WTC11 (cell line): ENCODE results near the gene MST1R. TPM values are rescaled to one million over a fixed set of nuclear protein-coding genes. Genes with fewer than 3 reads are reported as not detected.

Experiments used
- ATAC-seq: fragments of 200-7000 bp; cut with Tn5 transposase; 2 replicates; pipeline ENCODE4 v1.10.0; 2021; ENCODE audit warnings: mild to moderate bottlenecking, moderate library complexity
- CTCF ChIA-PET: fragments of 300-600 bp; sonication (Branson Sonifier 250); formaldehyde crosslinking; loops from one replicate; lab custom pipeline; 2021; ENCODE audit warnings: antibody characterized with exemption; lab: Charles Lee
- POLR2A ChIA-PET: fragments of 350-600 bp; sonication (Branson Sonifier 250); formaldehyde crosslinking; loops from one replicate; lab custom pipeline; 2021; ENCODE audit warnings: antibody characterized with exemption; lab: Charles Lee
- DNase-seq: peaks from one replicate; pipeline ENCODE4 v3.0.0; 2021; ENCODE audit warnings: low spot score
- H3K27ac Mint-ChIP-seq: 2 replicates; pipeline ENCODE4 v1.8.0; 2021; ENCODE audit warnings: mixed read lengths
- H3K27me3 Mint-ChIP-seq: 2 replicates; pipeline ENCODE4 v1.8.0; 2021; ENCODE audit warnings: low read depth, mild to moderate bottlenecking, moderate library complexity, mixed read lengths
- H3K36me3 Mint-ChIP-seq: 2 replicates; pipeline ENCODE4 v1.8.0; 2021; ENCODE audit warnings: mixed read lengths
- H3K4me1 Mint-ChIP-seq: 2 replicates; pipeline ENCODE4 v1.8.0; 2022; ENCODE audit warnings: mixed read lengths
- H3K4me3 Mint-ChIP-seq: 2 replicates; pipeline ENCODE4 v1.8.0; 2021; ENCODE audit warnings: mild to moderate bottlenecking, moderate library complexity, mixed read lengths
- H3K9me3 Mint-ChIP-seq: 2 replicates; pipeline ENCODE4 v1.8.0; 2021; ENCODE audit warnings: mixed read lengths
- CREB1 ChIP-seq: sonication (generic); formaldehyde crosslinking; IDR thresholded peaks from 2 replicates; pipeline ENCODE4 v1.8.0; 2023; ENCODE audit warnings: mild to moderate bottlenecking, missing genetic modification reagents
- ELF4 ChIP-seq: sonication (generic); formaldehyde crosslinking; IDR thresholded peaks from 2 replicates; pipeline ENCODE4 v1.8.1; 2022; ENCODE audit warnings: low read depth, mild to moderate bottlenecking, moderate library complexity, missing genetic modification reagents
- ETV6 ChIP-seq: sonication (generic); formaldehyde crosslinking; IDR thresholded peaks from 2 replicates; pipeline ENCODE4 v1.8.1; 2022; ENCODE audit warnings: mild to moderate bottlenecking, missing genetic modification reagents
- GRHL2 ChIP-seq: fragments of 250-450 bp; sonication (Bioruptor Pico); IDR thresholded peaks from 2 replicates; pipeline ENCODE4 v1.8.0; 2022; ENCODE audit warnings: mild to moderate bottlenecking, moderate library complexity; ENCODE audit not compliant: insufficient replicate concordance, severe bottlenecking
- GTF2I ChIP-seq: fragments of 250-450 bp; sonication (Bioruptor Pico); conservative IDR thresholded peaks from 2 replicates; pipeline ENCODE4 v1.4.0; 2021; ENCODE audit warnings: mild to moderate bottlenecking
- JAZF1 ChIP-seq: fragments of 250-450 bp; sonication (Bioruptor Pico); IDR thresholded peaks from 2 replicates; pipeline ENCODE4 v1.9.0; 2021; ENCODE audit warnings: moderate library complexity, mild to moderate bottlenecking, inconsistent platforms
- TP53 ChIP-seq: sonication (generic); formaldehyde crosslinking; IDR thresholded peaks from 2 replicates; pipeline ENCODE4 v1.8.1; 2023; ENCODE audit warnings: mild to moderate bottlenecking, missing genetic modification reagents
- total RNA-seq: library from RNA; stranded (reverse); gene quantifications from 3 replicates; pipeline ENCODE4 v1.2.3, GENCODE V29; 2021
- TF ChIP-seq, protein P1 (sequence below): sonication (generic); formaldehyde crosslinking; IDR thresholded peaks from 2 replicates; pipeline ENCODE4 v1.8.1; 2023; ENCODE audit warnings: mild to moderate bottlenecking, missing genetic modification reagents, moderate library complexity
- TF ChIP-seq, protein P2 (sequence below): sonication (generic); formaldehyde crosslinking; IDR thresholded peaks from 2 replicates; pipeline ENCODE4 v1.8.0; 2023; ENCODE audit warnings: mild to moderate bottlenecking, missing genetic modification reagents
- TF ChIP-seq, protein P3 (sequence below): sonication (generic); formaldehyde crosslinking; IDR thresholded peaks from 2 replicates; pipeline ENCODE4 v1.8.1; 2023; ENCODE audit warnings: mild to moderate bottlenecking, missing genetic modification reagents
- TF ChIP-seq, protein P4 (sequence below): fragments of 250-450 bp; sonication (Bioruptor Pico); conservative IDR thresholded peaks from 2 replicates; pipeline ENCODE4 v1.9.0; 2021; ENCODE audit warnings: mild to moderate bottlenecking
- TF ChIP-seq, protein P5 (sequence below): sonication (generic); formaldehyde crosslinking; IDR thresholded peaks from 2 replicates; pipeline ENCODE4 v1.8.1; 2022; ENCODE audit warnings: low read depth, missing genetic modification reagents, borderline replicate concordance
- TF ChIP-seq, protein P6 (sequence below): fragments of 200-600 bp; IDR thresholded peaks from 2 replicates; pipeline ENCODE4 v1.8.0; 2022; ENCODE audit warnings: antibody characterized with exemption
- TF ChIP-seq, protein P7 (sequence below): sonication (generic); formaldehyde crosslinking; IDR thresholded peaks from 2 replicates; pipeline ENCODE4 v1.8.0; 2022; ENCODE audit warnings: mild to moderate bottlenecking, missing genetic modification reagents

The MST1R gene
- total RNA-seq, 1 experiment from 2014 or later: 6.2 TPM

DNA sequence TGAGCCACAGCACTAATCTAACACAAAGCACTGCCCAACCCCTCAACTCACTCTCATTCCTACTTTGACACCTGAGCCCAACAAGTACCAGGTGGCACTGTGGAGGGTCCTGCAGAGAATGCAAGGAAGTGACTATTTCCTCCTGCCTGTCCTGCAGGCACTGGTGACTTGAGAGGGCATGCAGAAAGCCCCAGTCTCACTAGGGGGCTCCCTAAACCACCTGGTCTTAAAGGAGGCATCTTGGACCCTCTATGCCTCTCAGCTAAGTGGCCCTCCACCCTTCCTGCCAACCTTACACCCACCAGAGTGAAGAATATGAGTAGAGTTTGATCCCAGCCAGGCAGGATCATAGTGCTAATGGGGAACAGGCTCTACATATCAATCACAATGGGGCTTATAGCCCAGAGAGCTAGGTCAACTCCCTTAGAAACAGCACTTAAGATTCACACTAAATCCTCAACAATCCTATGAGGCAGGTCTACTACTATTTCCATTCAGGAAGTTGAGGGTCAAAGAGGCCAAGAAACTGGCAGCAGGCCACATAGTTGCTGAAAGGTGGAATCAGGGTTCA is 62.5 kb downstream of the MST1R start (continued):
- TF ChIP-seq CREB1 (CRISPR knock-in tag): no peak
- no peak for TF ChIP-seq ELF4 (CRISPR knock-in tag)
- TF ChIP-seq, protein P1, sequence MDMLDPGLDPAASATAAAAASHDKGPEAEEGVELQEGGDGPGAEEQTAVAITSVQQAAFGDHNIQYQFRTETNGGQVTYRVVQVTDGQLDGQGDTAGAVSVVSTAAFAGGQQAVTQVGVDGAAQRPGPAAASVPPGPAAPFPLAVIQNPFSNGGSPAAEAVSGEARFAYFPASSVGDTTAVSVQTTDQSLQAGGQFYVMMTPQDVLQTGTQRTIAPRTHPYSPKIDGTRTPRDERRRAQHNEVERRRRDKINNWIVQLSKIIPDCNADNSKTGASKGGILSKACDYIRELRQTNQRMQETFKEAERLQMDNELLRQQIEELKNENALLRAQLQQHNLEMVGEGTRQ (CRISPR knock-in tag): no peak
- no peak for TF ChIP-seq GTF2I (CRISPR knock-in tag)

DNA sequence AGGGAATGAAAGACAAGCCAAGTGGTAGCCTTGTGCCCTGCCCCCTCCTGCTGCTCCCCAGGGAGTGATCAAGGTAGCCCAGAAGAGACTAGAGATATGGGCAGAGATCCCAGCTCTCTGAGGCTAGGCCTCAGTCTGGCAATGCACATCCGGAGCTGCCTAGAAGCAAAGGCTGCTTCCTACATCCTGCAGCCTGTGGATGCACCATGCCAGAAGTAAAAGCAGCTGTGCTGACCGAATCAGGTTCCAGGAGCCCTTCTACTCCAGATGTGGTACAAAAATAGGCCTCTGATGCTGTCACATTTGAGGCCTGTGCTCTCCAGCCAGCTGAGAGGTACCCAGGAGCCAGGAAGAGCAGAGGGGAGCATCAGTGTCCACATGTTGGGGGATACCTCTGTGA is 63.3 kb downstream of the MST1R start:
- TF ChIP-seq ETV6 (CRISPR knock-in tag) (no peak), GRHL2 (no peak), TP53 (no peak), JAZF1 (CRISPR knock-in tag) (no peak)
- TF ChIP-seq, protein P2, sequence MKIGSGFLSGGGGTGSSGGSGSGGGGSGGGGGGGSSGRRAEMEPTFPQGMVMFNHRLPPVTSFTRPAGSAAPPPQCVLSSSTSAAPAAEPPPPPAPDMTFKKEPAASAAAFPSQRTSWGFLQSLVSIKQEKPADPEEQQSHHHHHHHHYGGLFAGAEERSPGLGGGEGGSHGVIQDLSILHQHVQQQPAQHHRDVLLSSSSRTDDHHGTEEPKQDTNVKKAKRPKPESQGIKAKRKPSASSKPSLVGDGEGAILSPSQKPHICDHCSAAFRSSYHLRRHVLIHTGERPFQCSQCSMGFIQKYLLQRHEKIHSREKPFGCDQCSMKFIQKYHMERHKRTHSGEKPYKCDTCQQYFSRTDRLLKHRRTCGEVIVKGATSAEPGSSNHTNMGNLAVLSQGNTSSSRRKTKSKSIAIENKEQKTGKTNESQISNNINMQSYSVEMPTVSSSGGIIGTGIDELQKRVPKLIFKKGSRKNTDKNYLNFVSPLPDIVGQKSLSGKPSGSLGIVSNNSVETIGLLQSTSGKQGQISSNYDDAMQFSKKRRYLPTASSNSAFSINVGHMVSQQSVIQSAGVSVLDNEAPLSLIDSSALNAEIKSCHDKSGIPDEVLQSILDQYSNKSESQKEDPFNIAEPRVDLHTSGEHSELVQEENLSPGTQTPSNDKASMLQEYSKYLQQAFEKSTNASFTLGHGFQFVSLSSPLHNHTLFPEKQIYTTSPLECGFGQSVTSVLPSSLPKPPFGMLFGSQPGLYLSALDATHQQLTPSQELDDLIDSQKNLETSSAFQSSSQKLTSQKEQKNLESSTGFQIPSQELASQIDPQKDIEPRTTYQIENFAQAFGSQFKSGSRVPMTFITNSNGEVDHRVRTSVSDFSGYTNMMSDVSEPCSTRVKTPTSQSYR: no peak
- TF ChIP-seq, protein P3, sequence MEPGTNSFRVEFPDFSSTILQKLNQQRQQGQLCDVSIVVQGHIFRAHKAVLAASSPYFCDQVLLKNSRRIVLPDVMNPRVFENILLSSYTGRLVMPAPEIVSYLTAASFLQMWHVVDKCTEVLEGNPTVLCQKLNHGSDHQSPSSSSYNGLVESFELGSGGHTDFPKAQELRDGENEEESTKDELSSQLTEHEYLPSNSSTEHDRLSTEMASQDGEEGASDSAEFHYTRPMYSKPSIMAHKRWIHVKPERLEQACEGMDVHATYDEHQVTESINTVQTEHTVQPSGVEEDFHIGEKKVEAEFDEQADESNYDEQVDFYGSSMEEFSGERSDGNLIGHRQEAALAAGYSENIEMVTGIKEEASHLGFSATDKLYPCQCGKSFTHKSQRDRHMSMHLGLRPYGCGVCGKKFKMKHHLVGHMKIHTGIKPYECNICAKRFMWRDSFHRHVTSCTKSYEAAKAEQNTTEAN (CRISPR knock-in tag): no peak
- TF ChIP-seq, protein P4, sequence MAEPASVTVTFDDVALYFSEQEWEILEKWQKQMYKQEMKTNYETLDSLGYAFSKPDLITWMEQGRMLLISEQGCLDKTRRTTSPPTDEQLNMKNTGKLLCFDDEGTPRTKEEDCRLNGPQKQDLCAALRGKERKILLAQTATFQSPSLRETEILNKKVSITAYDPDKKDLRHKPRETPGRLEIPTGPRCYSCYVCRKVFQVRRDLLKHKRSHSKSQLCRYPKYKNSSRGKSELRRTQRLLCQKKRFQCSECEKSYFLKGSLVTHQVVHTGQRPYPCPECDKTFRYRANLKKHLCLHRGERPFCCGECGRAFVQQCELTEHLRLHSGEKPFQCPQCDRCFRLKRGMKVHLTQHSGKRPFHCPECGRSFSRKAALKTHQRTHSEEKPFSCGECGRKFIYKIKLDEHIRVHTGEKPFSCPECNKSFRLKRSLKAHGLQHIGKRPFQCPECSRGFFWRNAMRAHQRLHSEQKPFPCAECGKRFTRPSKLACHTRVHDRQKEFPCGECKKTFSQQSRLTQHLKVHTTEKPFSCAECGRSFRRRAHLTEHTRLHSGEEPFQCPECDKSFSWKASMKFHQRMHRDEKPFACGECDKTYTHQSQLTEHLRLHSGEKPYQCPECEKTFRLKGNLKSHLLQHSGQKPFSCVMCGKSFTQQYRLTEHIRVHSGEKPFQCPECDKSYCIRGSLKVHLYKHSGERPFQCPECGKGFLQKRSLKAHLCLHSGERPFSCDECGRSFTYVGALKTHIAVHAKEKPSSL (CRISPR knock-in tag): no peak
- TF ChIP-seq, protein P5, sequence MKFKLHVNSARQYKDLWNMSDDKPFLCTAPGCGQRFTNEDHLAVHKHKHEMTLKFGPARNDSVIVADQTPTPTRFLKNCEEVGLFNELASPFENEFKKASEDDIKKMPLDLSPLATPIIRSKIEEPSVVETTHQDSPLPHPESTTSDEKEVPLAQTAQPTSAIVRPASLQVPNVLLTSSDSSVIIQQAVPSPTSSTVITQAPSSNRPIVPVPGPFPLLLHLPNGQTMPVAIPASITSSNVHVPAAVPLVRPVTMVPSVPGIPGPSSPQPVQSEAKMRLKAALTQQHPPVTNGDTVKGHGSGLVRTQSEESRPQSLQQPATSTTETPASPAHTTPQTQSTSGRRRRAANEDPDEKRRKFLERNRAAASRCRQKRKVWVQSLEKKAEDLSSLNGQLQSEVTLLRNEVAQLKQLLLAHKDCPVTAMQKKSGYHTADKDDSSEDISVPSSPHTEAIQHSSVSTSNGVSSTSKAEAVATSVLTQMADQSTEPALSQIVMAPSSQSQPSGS (CRISPR knock-in tag): no peak
- POLR2A ChIA-PET: no interaction called here
- Mint-ChIP-seq H3K4me3 (no peak overlapping the region), H3K9me3 (no peaks in the 10 kb centered on the region), H3K27me3 (no peaks in the 10 kb centered on the region), H3K27ac (peak overlapping the region; percentile 8; the same call in 1 of the 2 replicates), H3K4me1 (peaks cover 17% of the 10 kb centered on the region), H3K36me3 (peaks cover 42% of the 10 kb centered on the region)
- ATAC-seq (no peak), DNase-seq (no peak)
- CTCF ChIA-PET: interaction anchor here (0.9 to 7.3 kb wide), 10 partner anchors 9 to 139 kb away, joined by 3 to 207 read pairs (median 6); partner anchors contain the start of genes AMIGO3, CAMKV, INKA1 and MST1R

DNA sequence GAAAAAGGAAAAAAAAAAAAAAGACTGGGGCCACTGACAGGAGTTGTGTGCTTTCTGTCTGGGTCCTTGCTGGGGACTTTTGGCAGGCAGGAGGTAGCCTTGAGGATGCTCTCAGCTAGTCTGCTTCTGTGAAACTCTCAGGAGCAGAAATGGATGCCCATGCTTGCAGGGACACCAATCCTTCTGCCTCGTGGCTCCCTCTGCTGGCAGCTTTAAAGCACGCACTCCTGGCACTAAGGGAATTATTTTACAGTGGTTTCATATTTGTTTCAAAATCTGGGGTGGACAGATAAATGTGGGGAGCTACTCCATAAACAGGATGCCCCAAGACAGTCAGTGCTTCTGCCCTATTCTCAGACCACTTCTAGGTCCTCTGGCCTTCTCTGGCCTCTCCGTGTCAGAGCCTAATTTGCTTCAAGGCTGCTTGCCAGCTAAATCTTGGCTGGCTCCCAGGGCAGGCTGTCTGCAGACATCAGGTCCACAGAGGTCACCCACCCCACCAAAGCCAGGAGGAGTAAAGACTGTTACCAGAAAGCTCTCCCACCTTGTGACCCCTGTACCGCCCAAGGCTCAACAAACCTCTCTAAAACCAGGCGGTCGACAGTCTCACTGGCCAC is 64.4 kb downstream of the MST1R start:
- Mint-ChIP-seq H3K9me3 (0 out of 2 replicates have a peak, but pooled peaks cover 3% of the 10 kb centered on the region), H3K4me1 (peaks cover 17% of the 10 kb centered on the region), H3K27ac (no peak overlapping the region), H3K4me3 (no peak overlapping the region), H3K36me3 (peaks cover 42% of the 10 kb centered on the region), H3K27me3 (no peaks in the 10 kb centered on the region)
- POLR2A ChIA-PET: interaction anchor here (0.7 to 1.1 kb wide), 3 partner anchors 32 to 37 kb away, joined by 3 to 11 read pairs (median 4); partner anchors contain the start of gene INKA1
- ATAC-seq: peak; percentile 54
- CTCF ChIA-PET: interaction anchor here (0.6 to 7.3 kb wide), 48 partner anchors 9 to 378 kb away, joined by 3 to 207 read pairs (median 5); partner anchors contain the start of genes AMIGO3, GMPPB, INKA1 and IP6K1
- peak; percentile 78 for DNase-seq
- TF ChIP-seq, protein P6, sequence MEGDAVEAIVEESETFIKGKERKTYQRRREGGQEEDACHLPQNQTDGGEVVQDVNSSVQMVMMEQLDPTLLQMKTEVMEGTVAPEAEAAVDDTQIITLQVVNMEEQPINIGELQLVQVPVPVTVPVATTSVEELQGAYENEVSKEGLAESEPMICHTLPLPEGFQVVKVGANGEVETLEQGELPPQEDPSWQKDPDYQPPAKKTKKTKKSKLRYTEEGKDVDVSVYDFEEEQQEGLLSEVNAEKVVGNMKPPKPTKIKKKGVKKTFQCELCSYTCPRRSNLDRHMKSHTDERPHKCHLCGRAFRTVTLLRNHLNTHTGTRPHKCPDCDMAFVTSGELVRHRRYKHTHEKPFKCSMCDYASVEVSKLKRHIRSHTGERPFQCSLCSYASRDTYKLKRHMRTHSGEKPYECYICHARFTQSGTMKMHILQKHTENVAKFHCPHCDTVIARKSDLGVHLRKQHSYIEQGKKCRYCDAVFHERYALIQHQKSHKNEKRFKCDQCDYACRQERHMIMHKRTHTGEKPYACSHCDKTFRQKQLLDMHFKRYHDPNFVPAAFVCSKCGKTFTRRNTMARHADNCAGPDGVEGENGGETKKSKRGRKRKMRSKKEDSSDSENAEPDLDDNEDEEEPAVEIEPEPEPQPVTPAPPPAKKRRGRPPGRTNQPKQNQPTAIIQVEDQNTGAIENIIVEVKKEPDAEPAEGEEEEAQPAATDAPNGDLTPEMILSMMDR: peak; percentile 65
- TF ChIP-seq, protein P7, sequence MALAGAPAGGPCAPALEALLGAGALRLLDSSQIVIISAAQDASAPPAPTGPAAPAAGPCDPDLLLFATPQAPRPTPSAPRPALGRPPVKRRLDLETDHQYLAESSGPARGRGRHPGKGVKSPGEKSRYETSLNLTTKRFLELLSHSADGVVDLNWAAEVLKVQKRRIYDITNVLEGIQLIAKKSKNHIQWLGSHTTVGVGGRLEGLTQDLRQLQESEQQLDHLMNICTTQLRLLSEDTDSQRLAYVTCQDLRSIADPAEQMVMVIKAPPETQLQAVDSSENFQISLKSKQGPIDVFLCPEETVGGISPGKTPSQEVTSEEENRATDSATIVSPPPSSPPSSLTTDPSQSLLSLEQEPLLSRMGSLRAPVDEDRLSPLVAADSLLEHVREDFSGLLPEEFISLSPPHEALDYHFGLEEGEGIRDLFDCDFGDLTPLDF (CRISPR knock-in tag): no peak
